Measurements from ENCODE around the gene CCSER2. TPM values are rescaled to one million over a fixed set of nuclear protein-coding genes. Genes with fewer than 3 reads are reported as not detected.
A peak's percentile ranks its signal among the peaks of the same experiment; 100 is the strongest.

CCSER2 gene
- total RNA-seq, 1 experiment from 2014 or later: 20.8 TPM

GRCh38 chr10:84542522-84543490 is 214.4 kb downstream of the CCSER2 start:
- no peak for DNase-seq (ENCODE audit: low read depth)

- no peak for DNase-seq (ENCODE audit: low read depth)
These were observed 215.6 kb downstream of the CCSER2 start for GRCh38 chr10:84543948-84544347.

- DNase-seq (ENCODE audit: low read depth): no peak
These were observed 217.3 kb downstream of the CCSER2 start for GRCh38 chr10:84545651-84546050.

- DNase-seq (ENCODE audit: low read depth): no peak
These were observed 218.2 kb downstream of the CCSER2 start for GRCh38 chr10:84546609-84547008.

DNA sequence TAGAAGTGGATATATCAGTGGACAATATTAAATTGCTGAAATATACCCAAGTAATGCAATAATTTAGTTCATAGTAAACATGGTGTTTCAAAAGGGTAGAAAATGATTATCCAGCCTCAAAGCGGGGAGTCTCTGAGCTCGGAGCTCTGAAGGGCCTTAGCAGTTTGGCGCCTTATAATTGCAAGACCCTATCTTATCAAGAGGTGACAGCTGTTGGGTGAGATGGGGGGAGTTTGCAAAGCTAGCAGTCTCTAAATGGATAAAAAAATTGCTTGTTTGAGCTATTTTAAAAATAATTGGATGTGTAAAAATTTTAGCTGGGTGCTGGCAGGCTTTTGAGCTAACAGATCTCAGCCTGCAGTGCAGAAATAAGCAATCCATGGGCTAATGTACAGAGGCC is 219.2 kb downstream of the CCSER2 start:
- DNase-seq (ENCODE audit: low read depth): no peak

- DNase-seq (ENCODE audit: low read depth): peak; percentile 13
These were observed 220.5 kb downstream of the CCSER2 start for GRCh38 chr10:84548869-84549268.

GRCh38 chr10:84549368-84550165 is 221.2 kb downstream of the CCSER2 start:
- no peak for DNase-seq (ENCODE audit: low read depth)

GRCh38 chr10:84550756-84551436 is 222.5 kb downstream of the CCSER2 start:
- no peak for DNase-seq (ENCODE audit: low read depth)

DNA sequence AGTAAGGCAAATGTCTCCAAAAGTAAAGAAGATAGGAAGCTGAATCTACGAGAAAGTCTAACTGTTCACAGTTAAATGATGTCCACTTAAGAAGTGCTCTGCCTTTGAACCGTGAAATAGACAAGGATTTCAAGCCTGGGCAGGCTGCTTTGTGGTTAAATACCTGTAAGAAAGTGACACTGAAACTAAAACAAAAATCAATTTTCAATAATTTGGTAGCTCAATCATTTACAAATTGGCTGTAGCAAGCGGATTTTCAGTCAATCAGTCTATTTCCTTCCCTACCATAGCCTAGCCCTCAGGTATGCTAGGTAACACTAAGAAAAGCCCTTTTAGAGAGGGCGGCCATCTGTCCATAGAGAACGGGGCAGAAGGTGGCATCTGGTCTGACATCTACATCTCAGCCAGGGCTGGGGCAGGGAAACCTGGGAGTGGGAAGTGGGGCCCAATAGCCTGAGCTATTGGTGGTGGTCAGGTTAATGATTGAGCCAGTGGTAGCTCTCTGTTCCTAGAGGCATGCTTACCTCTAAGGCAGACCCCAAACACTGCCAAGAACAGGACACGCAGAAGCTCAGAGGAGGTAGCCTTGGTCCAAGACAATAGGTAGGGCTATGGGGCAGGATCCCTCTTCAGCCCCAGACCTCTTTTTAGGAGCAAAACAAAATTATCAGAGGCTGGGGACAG is 223.2 kb downstream of the CCSER2 start:
- no peak for DNase-seq (ENCODE audit: low read depth)

GRCh38 chr10:84552478-84552877 is 224.1 kb downstream of the CCSER2 start:
- no peak for DNase-seq (ENCODE audit: low read depth)

DNA sequence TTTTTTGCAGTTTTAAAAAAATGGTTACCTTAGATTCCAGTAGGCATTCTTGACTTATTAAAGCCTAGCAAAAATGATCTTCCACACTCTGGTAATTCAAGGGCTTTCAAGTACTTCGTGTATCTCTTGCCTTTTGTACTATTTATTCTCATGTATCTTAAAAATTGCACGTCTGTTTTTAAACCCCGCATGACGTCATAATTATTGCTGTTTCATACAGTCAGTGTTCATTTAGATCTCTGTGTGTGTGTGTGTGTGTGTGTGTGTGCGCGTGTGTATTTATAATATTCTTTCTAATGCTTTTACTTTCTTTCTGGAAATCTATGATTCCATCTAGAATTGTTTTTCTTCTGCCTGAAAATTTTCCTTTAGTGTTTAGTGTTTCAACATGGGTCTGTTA is 234.2 kb downstream of the CCSER2 start:
- DNase-seq (ENCODE audit: low read depth): no peak

GRCh38 chr10:84563355-84563754 is 235.0 kb downstream of the CCSER2 start:
- DNase-seq (ENCODE audit: low read depth): no peak

GRCh38 chr10:84563868-84564267 is 235.5 kb downstream of the CCSER2 start:
- no peak for DNase-seq (ENCODE audit: low read depth)

GRCh38 chr10:84565881-84566582 is 237.6 kb downstream of the CCSER2 start:
- DNase-seq (ENCODE audit: low read depth): no peak

DNA sequence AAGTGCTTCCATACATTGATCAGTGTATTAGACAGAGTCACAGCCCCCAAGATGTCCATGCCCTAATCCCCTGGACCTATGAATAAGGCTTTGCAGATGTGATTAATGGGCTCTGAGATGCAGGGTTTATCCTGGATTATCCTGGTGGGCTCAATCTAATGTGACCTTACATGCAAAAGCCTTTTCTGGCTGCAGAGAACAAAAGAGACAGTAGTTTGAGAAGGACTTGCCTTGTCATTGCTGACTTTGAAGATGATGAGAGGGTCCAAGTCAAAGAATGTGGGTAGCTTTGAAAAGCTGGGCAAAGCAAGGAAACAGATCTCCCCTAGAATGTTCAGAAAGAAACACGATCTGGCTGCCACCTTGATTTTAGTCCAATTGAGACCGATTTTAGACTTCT is 238.7 kb downstream of the CCSER2 start:
- DNase-seq (ENCODE audit: low read depth): no peak

Other genes with a start within 250 kb of the CCSER2 start
- gene GHITM, start 189.1 kb upstream of the CCSER2 start, total RNA-seq (2014; rRNA removed): 173 and 191 TPM in 2 replicates
- gene GPR15LG, start 154.8 kb upstream of the CCSER2 start, total RNA-seq (2014; rRNA removed): not detected in 2 replicates
- not detected in 2 replicates for gene CDHR1, start 134.1 kb upstream of the CCSER2 start, total RNA-seq (2014; rRNA removed)
- not detected in 2 replicates for gene LRIT2, start 103.0 kb upstream of the CCSER2 start, total RNA-seq (2014; rRNA removed)
- not detected in 2 replicates for gene LRIT1, start 87.0 kb upstream of the CCSER2 start, total RNA-seq (2014; rRNA removed)
- not detected in 2 replicates for gene RGR, start 83.5 kb upstream of the CCSER2 start, total RNA-seq (2014; rRNA removed)

Data from LHCN-M2 (cell line).